ENCODE results near the gene MYOM3.

- TF ChIP-seq EZH2 (optimal IDR thresholded peaks at IDR 0.05; ENCODE audit: low read depth, low read length) (no peak), CTCF (IDR thresholded peaks at IDR 0.05; ENCODE audit: low read length) (no peak), EZH2phosphoT487 (IDR thresholded peaks at IDR 0.05; ENCODE audit: low read length) (no peak)
Measured at GRCh38 chr1:24147194-24147593, 35.3 kb upstream of the MYOM3 start.
